NCI-H1105 (cell line): ENCODE results near the gene TMEM235.

Source experiments
- DNase-seq: peaks from one replicate; lab custom pipeline; 2025; lab: John Stamatoyannopoulos, UW

The TMEM235 gene

GRCh38 chr17:78255029-78255656 is 23.7 kb downstream of the TMEM235 start:
- no peak for DNase-seq

GRCh38 chr17:78255953-78256706 is 24.7 kb downstream of the TMEM235 start:
- DNase-seq = no peak

DNA sequence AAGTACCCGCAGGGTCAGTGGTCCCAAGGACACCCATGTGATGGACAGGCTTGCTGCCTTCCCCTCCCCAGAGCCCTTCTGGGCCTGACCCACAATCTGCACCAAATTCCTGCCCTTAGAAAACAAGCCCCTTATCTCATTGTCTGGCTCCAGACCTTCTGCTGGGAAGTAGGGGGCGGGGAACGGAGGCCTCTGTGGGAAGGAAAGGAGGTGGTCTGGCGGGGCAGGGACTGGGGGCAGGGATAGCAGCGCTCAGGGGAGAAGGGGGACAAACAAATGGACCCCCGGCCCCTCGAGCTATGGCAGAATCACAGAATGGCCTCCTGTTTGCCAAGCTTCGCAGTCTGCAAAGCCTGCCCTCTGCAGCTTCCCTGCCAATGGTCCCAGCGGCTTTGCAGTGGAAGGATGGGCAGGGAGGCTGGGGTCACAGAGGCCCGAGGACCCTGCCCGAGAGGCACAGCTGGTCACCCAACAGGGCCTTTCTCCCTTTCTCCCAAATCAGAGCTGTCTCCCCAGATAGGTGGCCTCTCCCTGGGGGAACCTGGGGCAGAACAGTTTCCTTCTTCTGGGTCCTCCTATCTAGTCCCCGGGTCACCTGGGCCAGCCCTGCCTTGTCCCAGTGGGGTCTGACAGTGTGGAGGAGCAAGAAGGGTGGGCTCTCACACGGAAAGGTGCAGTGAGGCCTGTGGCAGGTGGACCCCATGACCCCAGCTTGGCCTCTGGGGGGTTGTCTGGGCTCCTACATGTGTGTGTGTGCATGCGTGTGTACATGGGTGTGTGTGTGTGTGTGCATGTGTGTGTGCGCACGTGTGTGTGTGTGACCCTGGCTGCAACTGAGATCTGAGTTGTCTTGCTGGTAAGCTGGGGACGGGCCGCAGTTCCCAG is 25.5 kb downstream of the TMEM235 start:
- no peak for DNase-seq

DNA sequence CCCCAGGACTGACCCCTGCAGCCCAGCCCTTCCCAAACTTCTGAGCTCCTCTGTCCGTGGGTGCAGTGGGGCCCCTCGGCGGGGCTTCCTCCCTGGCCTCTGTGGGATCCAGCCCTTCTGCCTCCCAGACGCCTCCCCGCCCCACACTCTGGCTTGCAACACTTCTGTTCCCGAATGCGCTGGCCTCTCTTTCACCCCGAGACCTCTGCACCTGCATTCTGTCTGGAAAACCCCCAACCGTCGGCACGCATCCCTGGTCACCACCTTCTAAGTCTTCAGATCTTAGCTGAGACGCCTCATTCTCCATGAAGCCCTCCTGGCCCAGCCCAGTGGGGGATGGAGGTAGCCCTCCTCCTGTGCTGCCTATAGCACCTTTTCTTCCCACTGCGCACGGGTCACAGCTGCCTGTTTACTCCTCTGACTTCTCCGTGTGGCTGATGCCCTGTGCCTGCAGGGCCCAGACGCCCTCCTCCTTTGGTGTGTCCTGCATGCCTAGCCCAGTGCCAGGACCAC is 26.4 kb downstream of the TMEM235 start:
- no peak for DNase-seq

GRCh38 chr17:78258323-78259191 is 27.1 kb downstream of the TMEM235 start:
- no peak for DNase-seq

GRCh38 chr17:78259192-78259554 is 27.7 kb downstream of the TMEM235 start:
- DNase-seq = no peak

DNA sequence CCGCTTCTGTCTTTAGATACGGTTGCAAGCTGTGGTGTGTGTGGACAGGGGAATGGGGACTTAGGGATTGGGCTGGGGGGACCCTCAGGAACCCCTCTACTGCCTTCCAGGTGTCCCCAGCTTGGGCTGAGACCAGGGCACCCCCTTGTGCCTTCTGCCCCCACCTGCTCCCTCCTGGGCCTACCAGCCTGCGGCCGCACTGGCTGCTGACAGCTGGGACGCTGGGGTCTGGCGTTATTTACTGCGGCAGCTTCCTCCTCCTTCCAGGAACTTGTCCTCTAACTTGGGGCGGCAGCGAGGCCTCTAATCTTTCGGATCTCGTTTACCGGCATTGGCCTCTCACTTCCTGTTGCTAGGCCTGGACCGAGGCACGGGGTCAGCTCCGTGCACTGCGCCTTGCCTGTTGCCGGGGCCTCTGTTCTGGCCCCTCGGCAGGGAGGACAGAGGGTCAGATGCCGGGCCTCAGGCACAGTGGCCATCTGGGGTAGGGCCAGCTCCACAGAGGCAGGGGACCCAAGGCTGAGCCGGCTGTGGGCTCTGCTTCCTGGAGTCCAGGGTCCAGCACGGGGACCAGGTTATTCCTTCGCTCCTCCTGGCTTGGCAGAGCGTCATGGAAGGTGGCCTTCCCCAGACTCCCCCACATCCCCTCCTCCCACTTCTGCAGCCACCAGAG is 31.8 kb downstream of the TMEM235 start:
- no peak for DNase-seq

- DNase-seq = no peak
Observed at GRCh38 chr17:78263736-78264340, 32.4 kb downstream of the TMEM235 start.

GRCh38 chr17:78264590-78264989 is 33.2 kb downstream of the TMEM235 start:
- DNase-seq = no peak

- DNase-seq = no peak
Observed at GRCh38 chr17:78265121-78265520, 33.7 kb downstream of the TMEM235 start.

DNA sequence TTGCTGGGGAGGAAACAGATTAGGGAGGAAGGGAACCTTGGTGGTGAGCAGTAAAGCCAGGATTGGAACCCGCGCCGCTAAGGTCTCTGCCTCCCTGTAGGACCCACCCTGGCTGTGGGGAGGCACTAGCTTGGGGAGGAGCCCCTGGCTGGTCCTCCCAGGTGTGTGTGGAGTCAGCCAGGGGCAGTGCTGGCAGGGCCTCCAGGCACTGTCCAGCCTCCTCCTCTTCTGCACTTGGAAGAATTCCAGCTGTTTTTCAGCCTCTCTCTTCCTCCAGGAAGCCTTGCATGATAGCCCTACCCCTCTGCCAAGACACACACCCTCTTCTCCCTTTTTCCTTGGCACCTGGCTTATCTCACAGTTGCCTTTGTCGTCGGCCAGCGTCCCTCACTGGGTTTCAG is 34.8 kb downstream of the TMEM235 start:
- no peak for DNase-seq

- DNase-seq = no peak
Observed at GRCh38 chr17:78266771-78267170, 35.3 kb downstream of the TMEM235 start.

- no peak for DNase-seq
Observed at GRCh38 chr17:78267253-78268073, 36.0 kb downstream of the TMEM235 start.

- no peak for DNase-seq
Observed at GRCh38 chr17:78268191-78268874, 36.9 kb downstream of the TMEM235 start.

DNA sequence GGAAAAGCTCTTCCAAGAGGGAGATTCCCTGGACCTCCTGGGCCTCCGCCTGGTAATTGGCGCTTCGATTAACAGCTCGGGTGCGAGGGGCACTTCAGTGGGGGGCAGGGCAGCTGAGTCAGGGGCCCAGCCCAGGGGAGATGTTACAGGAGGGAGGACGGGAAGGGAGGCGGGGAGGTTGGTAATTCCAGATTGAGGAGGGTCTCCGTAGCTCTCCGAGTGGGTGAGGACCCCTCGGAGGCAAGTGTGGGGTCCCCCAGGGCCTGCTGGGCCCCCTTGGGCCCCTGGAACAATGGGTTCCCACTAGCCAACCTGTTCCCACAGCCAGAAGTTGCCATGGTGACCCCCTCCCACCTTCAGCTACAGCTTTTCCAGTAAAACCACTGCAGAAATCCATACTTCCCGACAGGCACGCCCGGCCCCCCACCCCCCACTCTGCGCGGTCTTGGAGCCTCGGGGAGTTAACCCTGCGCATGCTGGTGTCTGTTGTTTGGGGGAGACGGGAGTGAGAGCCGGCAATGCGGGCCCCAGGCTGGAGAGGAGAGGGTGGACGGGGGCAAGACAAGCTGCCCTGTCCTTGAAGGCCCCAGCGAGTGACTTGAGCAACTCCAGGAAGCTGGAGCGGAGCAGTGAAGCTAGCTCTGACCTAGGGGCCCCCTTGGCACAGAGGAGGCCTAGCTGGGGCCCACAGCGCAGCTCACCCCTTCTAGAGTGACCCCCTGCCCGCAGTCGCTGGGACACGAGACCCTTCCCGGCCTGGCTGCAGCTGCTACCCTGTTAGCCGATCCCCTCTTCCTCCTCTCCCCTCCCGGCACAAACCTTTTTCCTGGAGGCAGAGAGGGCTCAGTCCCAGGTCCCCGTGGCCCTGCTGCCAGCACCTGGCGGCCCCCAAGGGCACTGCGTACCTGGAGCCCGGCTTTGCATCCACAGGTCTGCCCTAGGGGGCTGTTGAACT is 37.8 kb downstream of the TMEM235 start:
- DNase-seq = no peak

- DNase-seq = no peak
Observed at GRCh38 chr17:78269955-78270381, 38.5 kb downstream of the TMEM235 start.

- no peak for DNase-seq
Observed at GRCh38 chr17:78271419-78272170, 40.2 kb downstream of the TMEM235 start.
